Fibroblast of peridontal ligament (primary cell): ENCODE measurements around the gene STMP1.

Source experiments
- DNase-seq: peaks from one replicate; pipeline ENCODE4 v3.0.0-alpha.2; 2010; ENCODE audit errors: extremely low read depth

Gene STMP1

DNA sequence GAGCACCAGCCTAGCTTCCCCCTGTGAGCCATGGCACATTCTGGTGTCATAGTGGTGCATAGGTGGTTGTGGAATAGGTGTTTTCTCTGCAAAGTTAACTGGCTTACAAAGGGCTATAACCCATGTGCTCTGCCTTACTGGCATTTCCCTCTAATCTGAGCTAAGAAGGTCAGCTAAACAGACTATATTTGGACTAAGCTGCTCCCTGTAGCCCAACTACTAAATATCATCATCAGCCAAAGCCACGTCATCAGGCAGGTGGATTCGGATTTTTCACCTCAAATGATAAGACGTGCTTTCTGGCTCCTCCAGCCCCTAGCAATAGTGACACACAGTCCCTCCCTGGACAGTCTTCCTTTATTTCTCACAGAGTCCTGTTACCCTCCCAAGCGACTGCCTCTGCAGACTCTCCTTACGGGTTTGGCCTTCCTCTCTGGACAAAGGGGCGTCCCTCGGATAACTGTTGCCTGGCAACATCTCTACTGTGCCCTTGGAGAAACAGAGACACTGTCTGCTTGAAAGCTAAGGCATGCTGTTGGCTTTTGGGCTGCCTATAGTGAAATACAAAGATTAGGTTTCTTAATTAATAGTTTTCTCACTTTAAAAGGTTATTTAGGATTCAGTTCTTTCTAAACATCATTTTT, 56.6 kb downstream of the STMP1 start:
- no peak for DNase-seq

DNA sequence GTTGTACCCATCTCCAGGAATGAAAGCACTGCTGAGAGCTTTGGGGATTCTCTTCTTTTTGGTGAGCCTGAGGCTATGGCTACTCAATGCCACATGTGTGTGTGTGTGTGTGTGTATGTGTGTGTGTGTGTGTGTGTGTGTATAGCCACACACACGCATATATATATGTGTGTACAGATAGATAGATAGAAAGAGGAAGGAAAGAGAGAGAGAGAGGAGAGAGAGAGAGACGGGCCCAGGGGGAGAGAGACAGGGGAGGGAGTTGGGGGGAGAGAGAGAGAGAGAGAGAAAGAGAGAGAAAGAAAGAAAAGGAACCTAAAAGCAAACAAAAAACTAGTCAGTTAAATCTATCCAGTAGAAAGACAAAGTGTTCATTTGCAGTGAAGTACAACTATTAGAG, 57.4 kb downstream of the STMP1 start:
- DNase-seq: no peak

DNA sequence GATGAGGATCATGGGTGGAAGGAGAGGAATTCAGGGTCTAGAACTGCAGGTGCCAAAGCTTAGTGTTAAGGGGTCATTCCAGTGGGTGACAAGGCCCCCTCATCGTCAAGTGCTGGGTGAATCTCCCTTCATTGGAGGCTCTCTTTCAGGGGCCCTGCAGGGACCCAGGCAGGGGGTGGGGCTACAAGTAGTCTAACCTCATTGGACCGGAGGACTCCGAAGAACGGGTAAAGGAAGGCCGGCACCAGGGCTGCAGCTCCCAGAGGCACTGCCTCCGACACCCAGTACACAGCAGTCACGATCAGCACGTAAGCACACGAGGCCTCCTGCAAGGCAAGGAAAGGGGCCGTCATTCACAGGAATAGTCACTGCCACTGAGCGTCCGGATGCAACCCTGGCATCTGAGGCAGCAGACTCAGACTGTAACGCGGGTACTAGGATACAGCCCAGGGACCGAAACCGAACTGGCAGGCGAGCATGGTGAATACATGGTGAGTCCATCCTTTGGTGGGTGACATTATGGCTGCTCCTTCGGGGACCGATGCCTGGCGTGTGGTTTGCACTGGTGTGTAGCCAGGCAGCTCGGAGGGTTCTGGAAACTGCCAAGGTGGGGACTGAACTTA, 59.0 kb downstream of the STMP1 start:
- no peak for DNase-seq

DNA sequence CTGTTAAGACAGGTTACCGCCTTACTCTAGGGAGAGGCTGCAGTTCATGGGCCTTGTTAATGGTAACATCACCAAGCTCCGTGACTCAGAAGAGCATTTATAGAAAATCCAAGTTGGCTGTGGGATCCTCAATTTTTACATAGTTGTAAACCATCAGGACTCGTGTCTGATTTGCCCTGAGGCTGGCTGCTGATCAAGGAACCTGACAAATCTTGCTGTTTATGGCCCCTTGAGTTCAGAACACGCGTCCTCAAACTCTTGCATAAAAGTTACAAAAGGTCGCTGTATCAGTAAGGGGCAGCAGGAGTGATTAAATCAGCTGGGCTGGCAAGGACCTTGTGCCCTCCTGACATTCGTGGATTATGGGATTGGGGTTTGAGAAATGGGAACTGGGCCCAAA, 61.1 kb downstream of the STMP1 start:
- DNase-seq: no peak
